ENCODE data around the gene SHQ1. TPM values are rescaled to one million over a fixed set of nuclear protein-coding genes. Genes with fewer than 3 reads are reported as not detected.
"Not testable (repeated sequence)": the region's sequence is repeated elsewhere in the genome, so short reads cannot be mapped to it uniquely, and the experiment has no call there.

Gene SHQ1
- total and polyA plus RNA-seq, 2 of the 4 experiments (the other 2 are of a cell fraction): 10.4 to 19.4 TPM

DNA sequence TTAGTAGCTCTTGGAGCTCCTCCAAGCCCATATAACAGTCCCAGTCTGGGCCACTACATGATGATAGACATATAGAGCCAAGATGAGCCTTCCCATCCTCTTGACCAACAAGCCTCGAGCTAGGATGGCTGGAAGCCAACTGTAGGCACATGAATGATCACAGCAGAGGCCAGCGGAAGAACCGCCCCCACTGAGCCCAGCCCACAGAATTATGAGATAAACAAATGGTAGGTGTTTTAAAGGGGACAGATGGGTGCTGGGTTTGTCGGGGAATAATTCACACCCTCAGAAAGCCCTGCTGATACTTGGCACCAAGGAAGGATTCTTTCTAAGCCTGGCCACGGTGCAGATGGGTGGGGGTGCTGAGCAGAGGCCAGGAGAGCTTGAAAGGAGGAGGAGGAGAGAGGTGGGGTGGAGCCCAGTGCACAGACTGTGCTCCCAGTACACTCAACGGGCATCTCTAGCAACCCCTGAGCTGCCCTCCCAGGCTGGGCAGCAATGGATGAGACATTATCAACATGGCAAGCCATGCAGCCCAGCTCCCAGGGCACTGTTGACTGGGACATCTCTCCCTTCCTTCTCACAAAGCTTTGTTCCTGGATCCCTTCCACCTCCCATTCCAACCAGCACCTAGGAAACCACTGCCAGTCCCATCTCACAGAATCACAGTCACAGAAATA is 115.4 kb downstream of the SHQ1 start:
- DNase-seq; H4K8ac ChIP-seq (ENCODE audit: low read depth in 2 of 2, low read length in 2 of 2); H3K9ac ChIP-seq (ENCODE audit: low read depth, low read length); H2AK9ac ChIP-seq (replicated peaks; ENCODE audit: low read depth, low read length, poor library complexity); H3K18ac ChIP-seq (ENCODE audit: low read depth, low read length); H2AK5ac ChIP-seq (ENCODE audit: low read depth, low read length); H2AFZ ChIP-seq (replicated peaks; ENCODE audit: low read length, poor library complexity); H2BK120ac ChIP-seq (ENCODE audit: low read depth, low read length); H3K27ac ChIP-seq (ENCODE audit: insufficient read depth, low read length); H2BK20ac ChIP-seq (ENCODE audit: low read depth, low read length); H2BK15ac ChIP-seq (ENCODE audit: low read depth, low read length); ATAC-seq (ENCODE audit: low read depth); dilution Hi-C loops (cut with HindIII; ENCODE audit: low sequenced_read_pairs, unreplicated experiment); H3K9me3 ChIP-seq (ENCODE audit: control insufficient read depth, insufficient read depth, low read length); H4K91ac ChIP-seq (ENCODE audit: insufficient read depth, low read depth, low read length); H3K4me3 ChIP-seq (ENCODE audit: insufficient read depth, low read depth, low read length); H3K36me3 ChIP-seq (ENCODE audit: control insufficient read depth, insufficient read depth, low read length); H2BK5ac ChIP-seq (ENCODE audit: low read depth, low read length, poor library complexity, severe bottlenecking); H4K5ac ChIP-seq (ENCODE audit: low read depth, low read length); POLR2A ChIA-PET (ENCODE audit: unreplicated experiment); H3K4ac ChIP-seq (ENCODE audit: low read depth, low read length); H3K27me3 ChIP-seq (ENCODE audit: control insufficient read depth, insufficient read depth, low read length); BruUV-seq (replicated peaks); H3K56ac ChIP-seq (ENCODE audit: extremely low read depth, insufficient read depth, low read length); H3K4me1 ChIP-seq (ENCODE audit: control insufficient read depth, insufficient read depth, low read length); H3K9me1 ChIP-seq (ENCODE audit: insufficient read depth, low read length); H4K20me1 ChIP-seq (ENCODE audit: insufficient read depth, low read length); in situ Hi-C loops (cut with MboI; ENCODE audit: low sequenced_read_pairs); CTCF ChIA-PET; intact Hi-C loops (cut with micrococcal nuclease); H3K4me2 ChIP-seq (ENCODE audit: low read depth, low read length); H3K79me1 ChIP-seq (ENCODE audit: low read depth in 1 of 2, low read length in 2 of 2); H3K23ac ChIP-seq (ENCODE audit: low read depth, low read length); H3K14ac ChIP-seq (replicated peaks; ENCODE audit: low read depth, low read length): not testable (repeated sequence)
- WGBS, 2 experiments (ENCODE audit: extremely low coverage in 2 of 2, insufficient read length in 1 of 2): no CpG with 5 or more reads among the region's 6 CpGs
